GM21723 (cell line): Measurements from ENCODE around the gene NLRP13.

Experiments used
- ATAC-seq: cut with Tn5 transposase; IDR thresholded peaks from one replicate; pipeline ENCODE4 v1.9.1; 2021; ENCODE audit warnings: mild to moderate bottlenecking, moderate library complexity; ENCODE audit not compliant: unreplicated experiment

Gene NLRP13

DNA sequence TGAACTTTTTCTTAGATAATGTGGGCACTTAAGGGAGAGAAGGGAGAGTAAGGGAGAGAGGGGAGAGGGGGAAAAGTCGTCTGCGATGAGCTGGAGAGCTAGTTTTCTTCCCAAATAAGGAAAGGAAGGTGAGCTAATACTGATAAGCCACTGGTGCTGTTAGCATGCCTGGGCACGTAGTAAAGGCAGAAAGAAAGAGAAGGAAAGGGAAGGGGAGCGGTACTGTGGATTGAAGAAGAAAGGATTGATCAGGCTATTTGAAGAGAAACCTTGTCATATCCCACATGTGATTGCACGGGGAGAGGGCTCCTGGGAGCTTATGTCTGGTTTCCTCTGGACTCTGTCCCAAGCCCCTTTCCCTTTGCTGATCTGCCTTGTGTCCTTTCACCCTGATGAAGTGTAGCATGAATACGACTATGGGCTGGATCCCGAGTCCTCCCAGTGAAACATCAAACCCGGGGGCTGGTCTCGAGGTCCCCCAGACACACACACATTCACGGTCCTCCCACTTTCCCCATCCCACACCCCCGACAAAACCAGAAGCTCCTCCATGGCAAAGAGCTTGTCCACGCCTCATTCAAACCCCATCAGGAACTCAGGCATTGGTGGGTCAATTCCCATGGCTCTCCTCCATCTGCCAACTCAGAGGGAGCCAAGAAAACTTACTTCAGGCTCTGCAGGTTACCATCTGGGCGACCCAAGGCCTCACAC, 30.6 kb downstream of the NLRP13 start:
- no peak for ATAC-seq

DNA sequence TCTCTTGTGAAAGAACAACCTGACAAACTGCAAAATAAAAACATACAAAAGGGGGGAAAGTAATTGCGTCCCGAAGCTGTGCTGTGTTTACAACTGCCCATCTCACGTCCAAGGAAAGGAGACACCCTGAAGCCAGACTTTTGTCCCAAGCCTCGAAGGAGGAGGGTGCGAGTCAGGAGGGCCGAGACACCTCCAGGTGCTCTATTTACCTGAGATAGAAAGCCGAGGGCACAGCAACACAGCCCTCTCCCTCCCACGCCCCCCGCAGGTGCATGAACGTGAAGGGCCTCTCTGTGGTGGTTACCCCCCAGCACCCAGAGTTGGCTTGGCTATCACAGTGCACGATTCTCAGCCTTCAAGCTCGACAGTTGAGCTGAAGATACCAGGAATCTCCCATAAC, 33.2 kb downstream of the NLRP13 start:
- no peak for ATAC-seq

DNA sequence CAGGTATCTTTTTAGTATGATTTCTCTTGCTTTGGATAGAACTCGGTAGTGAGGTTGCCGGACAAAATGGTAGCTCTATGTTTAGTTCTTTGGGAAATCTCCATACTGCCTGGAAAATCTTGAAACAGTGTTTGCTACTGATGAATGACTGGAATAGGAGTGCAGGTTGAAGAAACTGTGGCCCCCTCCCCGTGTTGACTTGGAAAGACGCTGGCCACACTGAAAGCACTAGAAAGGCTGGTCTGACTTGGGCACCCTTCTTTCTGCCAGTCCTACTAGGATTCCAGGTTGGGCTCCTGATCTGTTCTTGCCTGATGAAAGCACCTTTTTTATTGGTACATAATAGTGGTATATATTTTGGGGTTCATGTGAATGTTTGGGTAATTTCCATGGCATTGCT, 49.5 kb downstream of the NLRP13 start:
- ATAC-seq: no peak

DNA sequence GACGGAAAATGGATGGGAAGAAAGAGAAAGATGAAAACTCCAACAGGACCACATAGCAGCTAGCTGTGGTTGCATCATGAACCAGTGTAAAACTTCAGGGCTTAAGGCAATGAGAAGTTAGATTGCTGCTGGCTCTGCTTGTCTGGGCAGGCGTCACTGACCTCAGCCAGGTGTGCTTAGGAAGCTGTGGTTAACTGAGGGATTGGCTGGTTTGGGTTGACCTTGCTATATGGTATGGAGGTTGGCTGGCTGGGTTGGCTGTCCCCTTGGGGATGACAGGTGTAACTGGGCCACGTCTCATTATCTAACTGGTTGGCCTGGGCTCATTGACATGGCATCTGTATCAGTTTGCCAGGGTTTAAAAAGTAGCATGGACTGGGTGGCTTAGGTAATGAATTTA, 54.9 kb downstream of the NLRP13 start:
- ATAC-seq: no peak

DNA sequence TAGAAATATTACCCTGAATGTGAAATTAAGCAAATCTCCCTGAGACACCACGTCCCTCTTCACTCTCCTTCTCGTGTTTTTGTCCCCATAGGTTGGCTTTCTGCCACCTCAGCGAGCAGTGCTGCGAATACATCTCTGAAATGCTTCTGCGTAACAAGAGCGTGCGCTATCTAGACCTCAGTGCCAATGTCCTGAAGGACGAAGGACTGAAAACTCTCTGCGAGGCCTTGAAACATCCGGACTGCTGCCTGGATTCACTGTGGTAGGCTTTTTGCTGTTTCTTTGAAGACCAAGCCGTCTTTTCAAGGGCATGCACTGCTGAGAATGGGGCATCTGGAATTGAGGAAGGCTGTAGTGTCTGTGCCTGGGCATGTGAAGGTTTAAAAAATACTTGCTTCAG, 61.4 kb downstream of the NLRP13 start:
- ATAC-seq: no peak

DNA sequence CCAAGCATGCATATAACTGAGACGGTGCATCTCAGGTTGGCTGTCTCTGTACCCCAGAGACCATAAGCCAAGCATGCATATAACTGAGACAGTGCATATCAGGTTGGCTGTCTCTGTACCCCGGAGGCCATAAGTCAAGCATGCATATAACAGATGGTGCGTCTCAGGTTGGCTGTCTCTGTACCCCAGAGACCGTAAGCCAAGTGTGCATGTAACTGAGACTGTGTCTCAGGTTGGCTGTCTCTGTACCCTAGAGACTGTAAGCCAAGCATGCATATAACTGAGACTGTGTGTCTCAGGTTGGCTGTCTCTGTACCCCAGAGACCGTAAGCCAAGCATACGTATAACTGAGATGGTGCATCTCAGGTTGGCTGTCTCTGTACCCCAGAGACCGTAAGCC, 65.0 kb downstream of the NLRP13 start:
- no peak for ATAC-seq

DNA sequence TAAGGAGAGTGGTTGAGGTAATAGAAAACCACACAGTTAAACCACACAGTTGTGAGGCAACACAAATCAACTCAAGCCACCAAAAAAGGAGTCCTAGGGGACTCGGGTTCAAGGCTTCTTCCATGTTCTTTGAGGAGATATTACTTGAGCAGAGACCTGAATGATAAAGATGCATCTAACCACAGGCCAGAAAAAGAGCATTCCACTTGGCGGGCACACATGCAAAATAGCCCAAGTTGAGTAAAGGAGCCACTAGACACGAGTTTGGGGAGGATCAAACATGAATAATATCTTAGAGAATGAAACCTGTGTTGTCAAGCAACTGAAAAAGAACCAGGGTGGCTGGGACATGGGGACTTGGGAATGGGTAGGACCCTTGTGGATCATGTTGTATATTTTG, 65.6 kb downstream of the NLRP13 start:
- no peak for ATAC-seq

DNA sequence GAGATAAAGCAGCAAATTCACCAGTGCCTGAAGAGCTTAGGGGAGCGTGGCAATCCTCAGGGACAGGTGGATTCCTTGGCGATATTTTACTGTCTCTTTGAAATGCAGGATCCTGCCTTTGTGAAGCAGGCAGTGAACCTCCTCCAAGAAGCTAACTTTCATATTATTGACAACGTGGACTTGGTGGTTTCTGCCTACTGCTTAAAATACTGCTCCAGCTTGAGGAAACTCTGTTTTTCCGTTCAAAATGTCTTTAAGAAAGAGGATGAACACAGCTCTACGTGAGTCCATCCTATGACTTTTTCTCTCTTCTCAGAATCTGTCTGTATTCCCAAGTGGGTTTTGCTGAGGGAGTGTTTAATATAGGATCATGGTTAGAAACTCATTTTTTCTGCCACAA, 73.2 kb downstream of the NLRP13 start:
- no peak for ATAC-seq

DNA sequence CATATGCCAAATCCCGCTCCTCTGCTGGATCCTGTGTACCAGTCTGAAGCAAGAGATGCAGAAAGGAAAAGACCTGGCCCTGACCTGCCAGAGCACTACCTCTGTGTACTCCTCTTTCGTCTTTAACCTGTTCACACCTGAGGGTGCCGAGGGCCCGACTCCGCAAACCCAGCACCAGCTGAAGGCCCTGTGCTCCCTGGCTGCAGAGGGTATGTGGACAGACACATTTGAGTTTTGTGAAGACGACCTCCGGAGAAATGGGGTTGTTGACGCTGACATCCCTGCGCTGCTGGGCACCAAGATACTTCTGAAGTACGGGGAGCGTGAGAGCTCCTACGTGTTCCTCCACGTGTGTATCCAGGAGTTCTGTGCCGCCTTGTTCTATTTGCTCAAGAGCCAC, 73.7 kb downstream of the NLRP13 start:
- no peak for ATAC-seq

DNA sequence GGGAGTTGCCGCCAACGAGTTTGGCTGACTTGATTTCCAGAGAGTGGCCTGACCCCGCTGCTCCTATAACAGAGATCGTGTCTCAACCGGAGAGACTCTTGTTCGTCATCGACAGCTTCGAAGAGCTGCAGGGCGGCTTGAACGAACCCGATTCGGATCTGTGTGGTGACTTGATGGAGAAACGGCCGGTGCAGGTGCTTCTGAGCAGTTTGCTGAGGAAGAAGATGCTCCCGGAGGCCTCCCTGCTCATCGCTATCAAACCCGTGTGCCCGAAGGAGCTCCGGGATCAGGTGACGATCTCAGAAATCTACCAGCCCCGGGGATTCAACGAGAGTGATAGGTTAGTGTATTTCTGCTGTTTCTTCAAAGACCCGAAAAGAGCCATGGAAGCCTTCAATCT, 74.2 kb downstream of the NLRP13 start:
- ATAC-seq: no peak

DNA sequence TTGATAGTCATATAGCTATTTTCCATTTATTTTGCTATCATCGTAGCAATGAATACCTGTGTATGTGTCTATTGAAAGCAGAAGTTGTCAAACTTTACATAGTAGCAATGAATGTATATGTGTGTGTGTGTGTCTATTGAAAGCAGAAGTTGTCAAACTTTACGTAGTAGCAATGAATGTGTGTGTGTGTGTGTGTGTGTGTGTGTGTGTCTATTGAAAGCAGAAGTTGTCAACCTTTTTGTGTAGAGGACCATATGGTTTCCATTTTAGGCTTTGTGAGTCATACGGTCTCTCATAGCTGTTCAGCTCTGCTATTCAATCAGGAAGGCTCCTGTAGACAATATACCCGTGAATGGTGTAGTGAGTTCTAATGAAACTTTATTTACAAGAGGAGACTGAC, 75.0 kb downstream of the NLRP13 start:
- no peak for ATAC-seq

DNA sequence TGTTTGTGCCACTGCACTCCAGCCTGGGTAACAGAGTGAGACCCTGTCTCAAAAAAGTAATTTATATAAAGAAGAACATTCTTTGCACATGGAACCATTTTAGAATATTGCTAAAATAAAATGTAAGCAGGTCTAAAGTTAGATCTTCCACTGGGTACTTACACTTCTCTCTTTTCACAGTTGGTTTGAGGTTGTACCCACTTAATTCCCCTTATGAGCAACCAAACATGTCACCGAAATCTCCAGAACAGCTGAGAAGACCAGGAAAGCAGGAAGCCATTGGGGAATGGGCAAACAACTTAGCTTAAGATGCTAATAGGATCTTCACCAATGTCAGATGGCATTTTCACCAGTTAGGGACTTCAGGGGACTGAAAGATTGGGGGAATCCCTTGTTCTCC, 77.0 kb downstream of the NLRP13 start:
- no peak for ATAC-seq
